GM12873 (cell line): ENCODE measurements around the gene NCK2.

Experiments
- TF ChIP-seq, protein P1 (sequence below): IDR thresholded peaks from 2 replicates; pipeline ENCODE4 v1.5.1; 2012; ENCODE audit warnings: low read depth, mild to moderate bottlenecking, moderate library complexity, low read length, control low read depth; ENCODE audit not compliant: insufficient read depth; ENCODE audit errors: missing control alignments

The NCK2 gene

GRCh38 chr2:105836341-105836740, 91.6 kb downstream of the NCK2 start:
- TF ChIP-seq, protein P1, sequence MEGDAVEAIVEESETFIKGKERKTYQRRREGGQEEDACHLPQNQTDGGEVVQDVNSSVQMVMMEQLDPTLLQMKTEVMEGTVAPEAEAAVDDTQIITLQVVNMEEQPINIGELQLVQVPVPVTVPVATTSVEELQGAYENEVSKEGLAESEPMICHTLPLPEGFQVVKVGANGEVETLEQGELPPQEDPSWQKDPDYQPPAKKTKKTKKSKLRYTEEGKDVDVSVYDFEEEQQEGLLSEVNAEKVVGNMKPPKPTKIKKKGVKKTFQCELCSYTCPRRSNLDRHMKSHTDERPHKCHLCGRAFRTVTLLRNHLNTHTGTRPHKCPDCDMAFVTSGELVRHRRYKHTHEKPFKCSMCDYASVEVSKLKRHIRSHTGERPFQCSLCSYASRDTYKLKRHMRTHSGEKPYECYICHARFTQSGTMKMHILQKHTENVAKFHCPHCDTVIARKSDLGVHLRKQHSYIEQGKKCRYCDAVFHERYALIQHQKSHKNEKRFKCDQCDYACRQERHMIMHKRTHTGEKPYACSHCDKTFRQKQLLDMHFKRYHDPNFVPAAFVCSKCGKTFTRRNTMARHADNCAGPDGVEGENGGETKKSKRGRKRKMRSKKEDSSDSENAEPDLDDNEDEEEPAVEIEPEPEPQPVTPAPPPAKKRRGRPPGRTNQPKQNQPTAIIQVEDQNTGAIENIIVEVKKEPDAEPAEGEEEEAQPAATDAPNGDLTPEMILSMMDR = no peak

DNA sequence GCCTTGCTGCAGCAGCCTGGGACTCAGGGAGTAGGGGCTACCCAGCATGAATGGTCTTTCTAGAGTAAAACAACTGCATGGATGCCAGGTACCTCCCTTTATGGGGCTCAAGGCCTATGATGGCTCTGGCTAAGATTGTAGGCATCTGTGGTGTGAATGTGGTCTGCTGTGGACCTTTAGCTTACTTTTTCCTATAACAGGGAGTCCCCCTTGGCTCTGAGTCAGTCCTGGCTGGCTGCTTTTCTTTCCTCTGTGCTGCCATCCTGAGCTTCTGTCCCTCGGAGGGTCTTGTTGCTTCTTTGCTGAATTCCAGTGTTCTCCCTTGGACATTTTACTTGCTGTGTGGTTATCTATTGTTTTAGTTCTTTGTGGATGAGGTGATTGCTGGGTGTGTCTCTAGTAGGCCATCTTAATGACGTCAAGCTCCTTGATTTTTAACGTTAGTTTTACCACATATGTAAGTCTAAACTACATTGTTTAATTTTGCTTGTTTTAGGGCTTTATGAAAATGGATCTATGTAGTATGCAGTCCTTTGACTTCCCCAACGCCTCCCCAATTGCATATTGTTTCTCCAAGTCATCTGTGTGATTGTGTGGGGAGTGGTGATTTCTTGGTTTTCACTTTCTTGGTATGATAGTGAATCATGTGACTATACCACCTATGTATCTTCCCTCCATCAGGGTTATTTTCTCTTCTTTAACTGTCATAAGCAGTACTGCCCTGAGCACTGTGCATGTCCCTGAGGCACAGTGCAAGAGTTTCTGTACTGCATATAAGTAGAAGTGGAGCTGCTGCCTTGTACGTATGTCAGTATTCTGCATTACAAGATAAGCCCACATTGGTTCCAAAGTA, 92.4 kb downstream of the NCK2 start:
- TF ChIP-seq, protein P1 = no peak

- TF ChIP-seq, protein P1 = no peak
Measured at GRCh38 chr2:105839793-105840192, 95.1 kb downstream of the NCK2 start.

GRCh38 chr2:105840933-105841332, 96.2 kb downstream of the NCK2 start:
- TF ChIP-seq, protein P1 = no peak

GRCh38 chr2:105841551-105841950, 96.8 kb downstream of the NCK2 start:
- TF ChIP-seq, protein P1 = no peak

DNA sequence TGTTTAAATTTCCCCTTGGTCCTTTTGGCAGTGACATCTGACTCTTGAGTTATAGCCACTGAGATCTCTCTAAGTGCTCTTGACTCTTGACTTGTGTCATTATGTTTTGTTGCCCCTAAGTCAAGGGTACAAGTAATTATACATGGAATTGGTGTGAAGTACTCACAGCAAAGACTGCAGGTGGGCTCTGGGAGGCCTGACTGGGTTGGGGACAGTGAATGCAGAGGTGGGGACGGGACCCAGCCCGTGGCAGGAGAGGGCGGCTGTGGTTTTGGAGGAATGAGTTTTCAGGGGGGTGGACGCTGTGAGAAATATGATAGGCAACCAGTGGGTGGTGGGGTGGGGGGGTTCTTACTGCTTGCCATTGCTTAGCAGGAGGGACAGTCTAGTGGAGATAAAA, 97.8 kb downstream of the NCK2 start:
- TF ChIP-seq, protein P1 = no peak

DNA sequence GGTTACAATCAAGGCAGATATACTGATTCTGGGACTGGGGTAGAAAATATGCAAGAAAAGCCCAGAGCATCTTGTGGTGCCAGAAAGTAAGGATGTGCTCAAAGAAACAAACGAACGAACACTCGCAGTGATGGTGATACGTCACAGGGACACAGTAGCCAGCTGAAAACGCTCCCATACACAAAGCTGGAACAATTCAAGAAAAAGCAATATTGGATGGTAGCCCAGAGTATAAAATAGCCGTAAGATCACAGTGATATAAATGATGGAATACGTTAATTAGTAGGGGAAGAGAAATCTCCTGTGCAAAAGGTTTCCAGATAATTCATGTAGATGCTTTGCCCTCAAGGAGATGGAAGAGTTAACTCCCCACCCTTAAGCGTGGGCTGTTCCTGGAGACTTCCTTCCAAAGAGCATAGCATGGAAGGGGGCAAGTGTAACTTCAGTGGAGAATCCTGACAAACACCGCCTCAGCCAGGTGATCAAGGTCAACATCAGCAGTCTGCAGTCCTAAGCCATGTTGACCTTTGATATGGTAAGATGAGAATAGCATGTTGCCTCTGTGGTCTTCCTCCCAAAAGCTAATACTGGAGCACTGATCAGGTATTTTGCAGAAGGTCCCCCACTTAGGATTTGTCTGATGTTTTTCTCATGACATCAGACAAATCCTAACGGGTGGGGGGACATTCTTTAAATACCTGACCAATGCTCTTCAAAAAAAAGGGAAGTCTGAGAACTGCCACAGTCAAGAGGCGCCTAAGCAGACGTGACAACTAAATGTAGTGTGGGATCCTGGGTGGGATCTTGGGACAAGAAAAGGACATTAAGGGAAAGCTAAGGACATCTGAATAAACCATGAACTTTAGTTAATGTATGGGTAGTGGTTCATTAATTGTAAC, 99.0 kb downstream of the NCK2 start:
- TF ChIP-seq, protein P1 = no peak
